Activated CD4-positive, alpha-beta T cell treated with anti-CD3 and anti-CD28 coated beads, Interleukin-2, amount 50 U/mL, for 24 hours (primary cell): Measurements from ENCODE around the gene CPEB2.

Source experiments
- DNase-seq, 2 donors: peaks; one replicate each; pipeline ENCODE4 v3.0.0-alpha.2; 2020; ENCODE audit warnings: low read depth in 1 of 2, low spot score in 1 of 2

CPEB2 gene

DNA sequence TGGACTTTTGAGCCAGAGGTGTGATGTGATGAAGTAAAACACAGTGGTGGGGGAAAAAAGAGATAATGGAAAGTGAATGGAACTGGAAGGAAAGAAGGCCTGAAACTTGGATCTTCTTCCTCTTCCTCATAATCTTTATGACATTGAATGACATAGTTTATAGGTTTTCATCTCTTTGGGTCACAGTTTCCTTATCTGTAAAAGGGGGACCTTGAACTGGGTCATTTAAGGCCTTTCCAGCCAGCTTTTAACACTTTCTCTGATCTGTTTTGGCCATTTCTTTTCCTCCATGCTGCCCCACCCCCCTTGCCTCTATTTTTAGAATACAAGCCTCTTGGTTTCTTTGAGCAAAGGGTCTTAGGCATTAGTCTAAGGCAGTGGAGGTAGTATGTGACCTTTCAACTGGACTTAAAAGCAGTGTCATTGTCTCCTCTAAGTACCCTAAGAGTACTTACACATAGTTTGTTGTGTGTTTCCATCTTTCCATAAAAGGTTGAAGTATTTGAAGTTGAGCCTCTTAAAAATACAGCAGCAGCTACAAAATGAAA, 7.8 kb downstream of the CPEB2 start:
- no peak for DNase-seq

GRCh38 chr4:15011166-15011565, 8.9 kb downstream of the CPEB2 start:
- no peak for DNase-seq

DNA sequence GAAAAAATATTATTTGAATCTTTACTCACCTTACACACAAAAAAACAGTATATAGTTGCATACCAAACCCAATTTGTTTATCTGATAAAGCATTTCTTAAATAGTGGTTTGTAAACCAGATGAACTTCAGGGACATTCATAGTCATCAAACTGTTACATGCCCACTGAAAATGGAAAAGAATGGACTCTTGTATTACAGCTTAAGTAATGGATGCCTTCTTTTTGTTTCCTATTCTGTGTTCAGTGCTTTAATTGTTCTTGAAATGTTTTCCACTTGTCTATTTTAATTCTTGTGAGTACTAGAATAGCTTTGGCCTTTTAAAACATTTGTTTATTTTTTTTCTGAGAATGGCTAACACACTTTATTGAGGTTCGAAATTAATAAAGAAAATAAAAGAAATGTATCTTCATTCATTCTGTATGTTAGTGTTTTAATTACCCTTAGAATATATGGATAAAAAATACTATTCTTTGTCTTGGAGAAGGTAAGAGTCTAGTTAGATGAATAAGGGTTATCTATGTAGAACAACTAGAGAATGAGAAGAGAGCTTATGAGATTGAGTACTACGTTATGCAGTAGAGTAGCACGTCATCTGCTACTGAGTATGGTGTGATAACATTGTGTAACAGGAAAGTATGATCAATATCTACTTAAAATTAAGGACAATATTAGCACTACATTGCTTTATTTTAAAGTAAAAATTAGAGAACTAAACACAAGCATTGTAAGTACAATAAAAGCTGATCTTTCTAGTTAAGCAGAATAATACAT, 9.9 kb downstream of the CPEB2 start:
- no peak for DNase-seq

- no peak for DNase-seq
These were observed 11.3 kb downstream of the CPEB2 start for GRCh38 chr4:15013585-15013984.

- no peak for DNase-seq
These were observed 12.9 kb downstream of the CPEB2 start for GRCh38 chr4:15015170-15015569.

DNA sequence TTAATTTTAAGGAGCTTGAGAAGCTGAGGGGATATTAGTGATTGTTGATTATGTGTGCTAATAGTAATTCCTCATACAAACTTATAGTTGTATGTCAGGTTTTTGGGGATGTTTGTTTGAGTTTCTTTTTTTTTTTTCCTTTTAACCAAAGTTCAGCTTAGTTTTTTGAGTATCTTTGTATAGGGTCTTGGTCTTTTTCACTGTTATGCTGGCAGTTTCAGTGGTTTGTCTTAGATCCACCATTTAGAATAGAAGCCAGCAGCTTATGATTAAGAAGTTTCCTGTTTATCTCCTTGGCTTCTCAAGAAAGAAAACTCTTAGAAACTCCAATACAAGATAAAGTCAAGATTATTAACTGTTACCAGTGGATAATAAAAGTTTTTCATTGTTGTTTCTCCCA, 16.1 kb downstream of the CPEB2 start:
- DNase-seq: no peak

GRCh38 chr4:15020502-15021286, 18.4 kb downstream of the CPEB2 start:
- DNase-seq: no peak

DNA sequence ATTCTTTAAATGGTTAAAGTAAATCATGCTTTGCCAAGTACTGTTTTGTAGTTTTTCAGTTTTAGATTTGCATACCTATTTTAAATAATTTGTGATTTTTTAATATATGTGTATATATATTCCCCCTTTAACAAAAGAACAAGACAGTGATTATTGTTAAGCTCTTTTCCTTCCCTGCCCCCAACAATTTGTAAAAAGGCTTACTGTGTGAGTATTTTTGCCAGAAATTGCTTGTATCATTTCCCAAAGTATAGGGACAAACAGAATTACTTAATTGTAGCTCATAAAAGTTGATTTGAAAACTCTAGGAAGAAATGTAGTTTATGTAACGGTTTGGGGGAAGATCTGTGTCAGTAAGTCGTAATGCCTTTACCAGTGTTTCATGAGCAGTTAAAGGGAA, 19.0 kb downstream of the CPEB2 start:
- DNase-seq: no peak

DNA sequence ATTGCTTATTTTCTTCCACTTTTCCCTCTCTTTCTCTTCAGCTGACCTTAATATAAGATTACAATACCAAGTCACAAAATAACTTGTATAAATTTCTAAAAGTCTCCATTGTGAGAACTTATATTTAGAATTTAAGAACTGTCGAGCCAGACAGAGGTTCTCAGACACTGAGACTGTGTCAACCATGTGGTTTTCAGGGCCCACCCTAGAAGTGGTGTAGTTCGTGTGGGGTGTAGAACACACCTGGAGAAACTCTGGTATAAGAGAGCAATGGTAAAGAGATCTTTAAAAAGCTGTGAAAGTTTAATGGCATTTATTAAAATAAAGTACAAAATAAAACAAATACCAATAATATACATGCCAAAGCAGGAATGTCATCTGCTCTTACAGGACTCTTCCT, 19.7 kb downstream of the CPEB2 start:
- DNase-seq: no peak

- DNase-seq: no peak
These were observed 22.1 kb downstream of the CPEB2 start for GRCh38 chr4:15024386-15024785.

GRCh38 chr4:15025693-15026092, 23.4 kb downstream of the CPEB2 start:
- DNase-seq: no peak

DNA sequence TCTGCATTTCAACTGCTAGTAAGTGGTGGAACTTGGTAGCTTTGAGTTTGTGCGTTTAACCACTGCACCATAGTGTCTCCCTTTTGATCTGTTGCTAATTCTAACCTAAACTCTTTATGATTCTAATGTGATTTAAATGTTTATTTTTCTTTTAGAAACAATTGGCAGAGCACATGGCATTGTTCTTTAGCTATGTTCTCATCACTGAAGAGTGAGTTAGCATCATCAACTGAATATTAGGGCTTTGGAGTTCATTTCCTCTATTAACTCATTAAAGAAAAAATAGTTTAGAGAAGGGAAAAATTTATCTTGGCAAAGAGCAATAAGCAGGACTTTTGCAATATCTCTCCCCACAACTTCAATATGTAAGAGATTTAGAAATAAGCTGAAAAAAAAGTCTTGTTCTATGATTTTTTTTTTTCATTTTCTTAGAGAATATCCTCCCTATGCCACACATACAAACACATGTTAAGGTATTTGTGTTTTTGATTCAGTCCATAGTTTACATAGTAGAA, 25.7 kb downstream of the CPEB2 start:
- DNase-seq: no peak

- DNase-seq: no peak
These were observed 28.9 kb downstream of the CPEB2 start for GRCh38 chr4:15031197-15031596.

GRCh38 chr4:15031993-15032675, 29.9 kb downstream of the CPEB2 start:
- no peak for DNase-seq

DNA sequence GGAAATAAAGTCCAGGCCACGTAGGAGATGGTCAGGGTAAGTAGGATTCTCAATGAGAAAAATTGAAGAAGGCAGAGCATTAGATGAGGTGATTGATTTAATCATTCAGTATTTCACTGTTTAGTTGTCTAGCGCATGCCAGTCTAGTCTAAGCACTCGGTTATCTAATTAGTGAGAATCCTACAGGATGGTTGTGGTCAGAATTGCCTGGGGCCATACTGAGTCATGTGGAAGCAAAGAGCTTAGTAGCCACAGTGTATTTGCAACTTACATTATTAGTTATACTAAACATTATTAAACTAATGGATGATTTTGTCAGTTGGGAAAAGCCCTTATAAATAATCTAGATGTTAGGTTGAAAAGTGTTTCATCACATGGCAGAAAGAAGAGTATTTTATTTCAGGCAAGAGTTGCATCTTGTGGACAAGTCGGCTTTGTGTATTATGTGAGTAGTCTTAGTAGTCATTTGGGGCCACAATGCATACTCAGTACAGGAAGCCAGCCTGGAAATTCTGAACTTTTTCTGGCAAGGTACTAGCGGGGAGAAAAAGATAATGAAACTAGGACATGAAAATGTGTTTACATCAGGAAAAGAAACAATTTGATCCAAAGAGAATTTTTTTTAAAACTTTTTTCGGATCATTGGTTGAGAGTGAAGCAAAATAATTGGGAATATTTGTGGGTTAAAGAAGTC, 31.9 kb downstream of the CPEB2 start:
- no peak for DNase-seq

- DNase-seq: no peak
These were observed 32.9 kb downstream of the CPEB2 start for GRCh38 chr4:15035159-15035558.

- DNase-seq: no peak
These were observed 35.8 kb downstream of the CPEB2 start for GRCh38 chr4:15037923-15038541.

DNA sequence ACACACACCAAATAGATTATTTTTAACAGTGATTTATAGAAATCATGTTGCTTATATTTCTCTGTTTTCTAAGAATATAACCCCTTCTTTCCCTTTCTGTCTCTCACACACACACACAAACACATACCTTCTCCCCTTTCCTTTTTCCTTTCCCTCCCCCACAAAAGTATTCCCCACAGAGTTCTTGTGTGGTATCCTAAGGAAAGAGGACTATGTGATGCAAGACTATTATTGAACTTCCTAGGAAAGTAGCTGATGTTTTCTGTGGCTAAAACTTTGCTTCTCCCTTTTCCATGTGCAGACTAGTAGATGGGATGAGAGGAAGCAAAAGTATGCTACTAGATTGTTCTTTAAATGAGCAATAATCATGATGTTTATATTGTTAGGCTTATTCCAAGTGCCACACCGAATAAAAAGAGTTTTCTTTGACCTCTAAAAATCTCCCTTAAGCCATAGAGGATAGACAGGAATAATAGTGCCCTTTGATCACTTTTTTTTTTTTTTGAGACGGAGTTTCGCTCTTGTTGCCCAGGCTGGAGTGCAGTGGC, 38.7 kb downstream of the CPEB2 start:
- no peak for DNase-seq

DNA sequence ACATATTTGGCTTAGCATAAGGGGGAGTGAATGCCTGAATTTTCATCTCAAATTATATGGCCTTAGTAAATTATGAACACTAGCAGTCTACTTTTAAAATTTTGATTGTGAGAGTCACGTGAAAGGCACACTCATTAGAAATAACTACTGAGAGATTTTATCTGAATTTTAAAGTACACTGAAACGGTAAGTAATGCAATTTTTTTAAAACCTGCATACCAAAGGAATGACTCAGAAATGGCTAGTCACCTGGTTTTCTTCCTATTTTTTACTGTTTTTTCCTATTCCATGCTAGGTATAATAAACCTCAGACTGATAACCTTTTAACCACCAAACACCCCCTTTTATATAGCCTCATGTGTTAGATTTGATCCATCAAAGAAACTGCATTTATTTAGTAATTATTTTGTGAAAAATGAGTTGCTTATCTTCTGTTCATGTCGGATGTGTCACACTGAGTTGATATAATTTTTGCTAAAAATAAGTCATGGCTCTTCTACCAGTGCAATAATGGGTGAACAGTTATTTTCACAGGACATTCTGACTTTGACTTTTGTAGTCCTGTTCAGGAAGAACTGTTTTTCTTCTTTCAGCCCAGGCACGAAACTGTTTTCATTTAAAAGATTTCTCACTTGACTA, 40.4 kb downstream of the CPEB2 start:
- DNase-seq: no peak

DNA sequence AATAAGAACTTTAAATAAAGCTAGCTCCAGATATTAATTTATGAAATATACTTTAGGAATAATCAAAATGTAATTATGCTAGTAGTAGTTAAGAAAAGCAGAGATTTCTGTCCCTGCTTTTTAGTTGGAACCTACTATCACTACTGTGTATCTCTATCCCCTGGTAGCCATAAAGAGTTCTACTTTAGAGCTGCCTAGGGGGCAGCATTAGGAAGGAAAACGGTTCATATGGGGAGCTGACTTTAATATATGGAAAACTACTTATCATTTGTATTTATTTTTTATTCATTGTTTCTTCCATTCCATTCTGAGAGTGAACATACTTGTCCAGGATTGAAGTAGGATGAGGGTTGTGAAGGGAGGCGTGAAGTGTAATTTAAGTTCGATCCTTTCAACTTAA, 40.9 kb downstream of the CPEB2 start:
- DNase-seq: no peak
